Heart left ventricle (tissue), 13 donors: ENCODE data around the gene CASP1.
A peak's percentile ranks its signal among the peaks of the same experiment; 100 is the strongest.

Source experiments
- POLR2A ChIP-seq, 2 donors: fragments of 450-650 bp; IDR thresholded peaks; one replicate each; pipeline ENCODE4 v1.6.1; 2017; ENCODE audit warnings: antibody characterized with exemption in 2 of 2, mild to moderate bottlenecking in 2 of 2, moderate library complexity in 2 of 2
- TF ChIP-seq, protein P1 (sequence below), 12 donors: fragments of 200-600 bp; sonication (generic) in 4 of 12; IDR thresholded peaks; one replicate each; pipeline versions ENCODE4 v1.5.0 to v1.8.0; 2018 to 2022; ENCODE audit warnings: antibody characterized with exemption in 12 of 12, mild to moderate bottlenecking in 5 of 12
- donor health status: ischemic (EF 13 %, LVEDD 7.1; RV severe dilation, severe dysfunction).
- donor health status: DM: no; HTN: yes; CAD: no.
- donor health status: DM: no; HTN: no; CAD: no.
- donor health status: ischemic (EF 25% LVEDD 6.9; RV normal size, moderate dysfunction).
- donor health status: ischemic (EF 25% LVEDD 5.7; RV mildly dilated, moderate dysfunction).
- donor health status: ischemic (EF 35%, LVEDD 5.7; RV mildly dilated, moderate dysfunction).
- donor health status: nonischemic (EF 11% LVEDD 7.7; RV severe dilation, severe dysfunction).
- donor health status: DM: yes; HTN: yes; CAD: no.
- donor health status: PGD.
- donor health status: ischemic (EF 29% LVEDD 5.4; RV normal size, mild dysfunction).
- donor health status: nonischemic (EF 23%, LVEDD 6.1; RV moderate dilation, normal function).

DNA sequence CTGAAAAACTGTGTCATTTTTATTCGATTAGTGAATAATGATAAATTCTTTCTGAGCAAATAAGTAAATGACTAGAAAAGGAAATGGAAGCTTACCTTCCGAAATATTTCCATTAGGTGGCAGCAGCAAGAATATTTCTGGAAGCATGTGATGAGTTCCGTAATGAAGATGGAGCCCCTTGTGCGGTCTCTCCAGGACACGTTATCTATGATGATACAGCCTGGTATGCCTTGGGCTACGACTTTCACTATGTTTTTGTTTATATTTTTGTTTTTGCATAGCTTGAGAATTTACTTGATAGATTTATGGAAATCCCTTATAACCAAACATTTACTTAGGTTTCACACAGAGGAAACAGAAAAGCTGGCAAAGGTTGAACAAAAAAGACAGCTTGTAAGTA, 37.7 kb downstream of the CASP1 start:
- TF ChIP-seq, protein P1, sequence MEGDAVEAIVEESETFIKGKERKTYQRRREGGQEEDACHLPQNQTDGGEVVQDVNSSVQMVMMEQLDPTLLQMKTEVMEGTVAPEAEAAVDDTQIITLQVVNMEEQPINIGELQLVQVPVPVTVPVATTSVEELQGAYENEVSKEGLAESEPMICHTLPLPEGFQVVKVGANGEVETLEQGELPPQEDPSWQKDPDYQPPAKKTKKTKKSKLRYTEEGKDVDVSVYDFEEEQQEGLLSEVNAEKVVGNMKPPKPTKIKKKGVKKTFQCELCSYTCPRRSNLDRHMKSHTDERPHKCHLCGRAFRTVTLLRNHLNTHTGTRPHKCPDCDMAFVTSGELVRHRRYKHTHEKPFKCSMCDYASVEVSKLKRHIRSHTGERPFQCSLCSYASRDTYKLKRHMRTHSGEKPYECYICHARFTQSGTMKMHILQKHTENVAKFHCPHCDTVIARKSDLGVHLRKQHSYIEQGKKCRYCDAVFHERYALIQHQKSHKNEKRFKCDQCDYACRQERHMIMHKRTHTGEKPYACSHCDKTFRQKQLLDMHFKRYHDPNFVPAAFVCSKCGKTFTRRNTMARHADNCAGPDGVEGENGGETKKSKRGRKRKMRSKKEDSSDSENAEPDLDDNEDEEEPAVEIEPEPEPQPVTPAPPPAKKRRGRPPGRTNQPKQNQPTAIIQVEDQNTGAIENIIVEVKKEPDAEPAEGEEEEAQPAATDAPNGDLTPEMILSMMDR (IDR thresholded peaks at IDR 0.05): peak in 3 of 12 donors; percentile 10 to 24 (median 24)
- no peak for TF ChIP-seq POLR2A (IDR thresholded peaks at IDR 0.05)
